Hepatocyte (in vitro differentiated cells): ENCODE results near the gene VPS37C. TPM values are rescaled to one million over a fixed set of nuclear protein-coding genes. Genes with fewer than 3 reads are reported as not detected.

Experiments used
- DNase-seq: peaks from one replicate; pipeline ENCODE4 v3.0.0-alpha.2; 2016; ENCODE audit warnings: low spot score
- H2AFZ ChIP-seq: fragments of 200-600 bp; sonication (generic); 2 replicates; pipeline ENCODE4 v1.6.0; 2016; ENCODE audit warnings: antibody characterized with exemption, mild to moderate bottlenecking
- H3K27ac ChIP-seq: fragments of 200-600 bp; sonication (generic); 2 replicates; pipeline ENCODE4 v1.5.1; 2016; ENCODE audit warnings: mild to moderate bottlenecking
- H3K27me3 ChIP-seq: fragments of 200-600 bp; sonication (generic); 2 replicates; pipeline ENCODE4 v1.6.1; 2016
- H3K36me3 ChIP-seq: fragments of 200-600 bp; sonication (generic); replicated peaks from 2 replicates; pipeline ENCODE4 v1.5.1; 2016; ENCODE audit warnings: low read depth; ENCODE audit not compliant: insufficient read depth
- H3K4me1 ChIP-seq: fragments of 200-600 bp; sonication (generic); 2 replicates; pipeline ENCODE4 v1.5.1; 2016; ENCODE audit warnings: mild to moderate bottlenecking, moderate library complexity; ENCODE audit not compliant: insufficient read depth
- H3K4me2 ChIP-seq: fragments of 200-600 bp; sonication (generic); 2 replicates; pipeline ENCODE4 v1.6.0; 2016
- H3K4me3 ChIP-seq: fragments of 200-600 bp; sonication (generic); 2 replicates; pipeline ENCODE4 v1.5.1; 2016; ENCODE audit warnings: mild to moderate bottlenecking
- H3K79me2 ChIP-seq: fragments of 200-600 bp; sonication (generic); 2 replicates; pipeline ENCODE4 v1.6.0; 2017; ENCODE audit warnings: mild to moderate bottlenecking
- H3K9me2 ChIP-seq: fragments of 200-600 bp; sonication (generic); replicated peaks from 2 replicates; pipeline ENCODE4 v1.6.0; 2017; ENCODE audit warnings: mild to moderate bottlenecking; ENCODE audit not compliant: insufficient read depth
- H3K9me3 ChIP-seq: fragments of 200-600 bp; sonication (generic); 2 replicates; pipeline ENCODE4 v1.5.1; 2016; ENCODE audit warnings: low read depth, mild to moderate bottlenecking
- H4K20me1 ChIP-seq: fragments of 200-600 bp; sonication (generic); 2 replicates; pipeline ENCODE4 v1.6.0; 2016; ENCODE audit warnings: mild to moderate bottlenecking; ENCODE audit not compliant: insufficient read depth, poor library complexity, severe bottlenecking
- EZH2 ChIP-seq: fragments of 200-600 bp; sonication (generic); IDR thresholded peaks from 2 replicates; pipeline ENCODE4 v1.6.1; 2016; ENCODE audit warnings: antibody characterized with exemption, mild to moderate bottlenecking, borderline replicate concordance
- EZH2phosphoT487 ChIP-seq: fragments of 200-600 bp; sonication (generic); IDR thresholded peaks from one replicate; pipeline ENCODE4 v1.6.1; 2018; ENCODE audit warnings: antibody characterized with exemption, mild to moderate bottlenecking, low read depth, moderate library complexity; ENCODE audit not compliant: unreplicated experiment, severe bottlenecking
- WGBS: methylation state at CpG from one replicate; pipeline ENCODE4 v1.1.6; 2016; ENCODE audit warnings: low lambda C conversion rate; ENCODE audit errors: missing lambda C conversion rate; 5-methylcytosine and 5-hydroxymethylcytosine counted together
- polyA plus RNA-seq: library from polyadenylated mRNA; unstranded; fragments of >200 nt; fragmentation: Nextera tagmentation; extraction: Ambion mirVana; gene quantifications from 2 replicates; pipeline ENCODE4 v1.2.1, GENCODE V29; 2016
- total RNA-seq: library from RNA; depleted of rRNA; stranded (reverse); fragments of >200 nt; gene quantifications from 2 replicates; pipeline ENCODE4 v1.2.3, GENCODE V29; 2014
- TF ChIP-seq, protein P1 (sequence below): fragments of 200-600 bp; sonication (generic); IDR thresholded peaks from 2 replicates; pipeline ENCODE4 v1.5.1; 2016; ENCODE audit warnings: antibody characterized with exemption, mild to moderate bottlenecking; ENCODE audit not compliant: poor library complexity

VPS37C gene
- total and polyA plus RNA-seq, 2 experiments from 2014 or later = 17.0 to 26.6 TPM

DNA sequence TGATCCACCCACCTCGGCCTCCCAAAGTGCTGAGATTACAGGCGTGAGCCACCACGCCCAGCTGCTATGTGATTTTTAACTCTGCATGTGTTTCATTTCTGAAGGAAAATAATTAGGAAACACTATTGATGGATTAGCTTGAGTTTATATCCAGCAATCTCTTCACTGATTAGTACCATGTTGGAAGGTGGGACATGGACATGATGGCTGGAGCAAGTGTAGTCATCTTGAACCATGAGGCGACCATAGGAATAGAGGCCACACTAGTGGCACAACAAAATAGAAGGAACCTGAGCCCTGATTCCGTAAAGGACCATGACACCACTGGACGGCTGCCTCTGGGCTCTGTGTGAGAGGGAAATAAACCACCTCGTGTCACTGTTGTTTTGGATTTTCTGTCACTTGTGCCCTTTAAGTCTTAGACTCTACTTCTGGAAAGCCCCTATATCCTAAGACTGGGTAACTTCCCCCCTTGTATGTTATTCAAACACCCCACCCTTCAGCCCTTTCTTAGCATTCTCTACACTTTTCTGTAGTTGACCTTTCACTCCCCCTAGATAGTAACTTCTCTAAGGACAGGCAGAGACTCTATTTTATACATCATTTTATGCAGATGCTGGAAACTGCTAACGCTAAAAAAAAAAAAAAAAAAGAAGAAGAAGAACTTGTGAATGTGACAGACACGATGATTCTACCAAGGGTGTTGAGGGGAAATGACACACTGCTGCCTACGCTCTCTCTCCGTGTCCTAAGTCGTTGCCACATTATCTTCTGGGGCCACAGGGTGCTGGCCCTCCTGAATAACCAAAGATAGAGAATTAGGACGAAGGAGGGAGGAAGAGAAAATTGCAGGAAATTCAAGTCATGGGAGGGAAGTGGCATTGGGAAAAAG, 2.7 kb upstream of the VPS37C start:
- H3K4me3 ChIP-seq = no peak overlapping the region
- peaks cover 27% of the 10 kb centered on the region for H3K4me1 ChIP-seq
- no peaks in the 10 kb centered on the region for H3K27me3 ChIP-seq
- H3K27ac ChIP-seq = no peak overlapping the region
- H3K9me3 ChIP-seq = no peaks in the 10 kb centered on the region
- H3K79me2 ChIP-seq = peaks cover 26% of the 10 kb centered on the region
- no peak overlapping the region for H2AFZ ChIP-seq
- TF ChIP-seq, protein P1, sequence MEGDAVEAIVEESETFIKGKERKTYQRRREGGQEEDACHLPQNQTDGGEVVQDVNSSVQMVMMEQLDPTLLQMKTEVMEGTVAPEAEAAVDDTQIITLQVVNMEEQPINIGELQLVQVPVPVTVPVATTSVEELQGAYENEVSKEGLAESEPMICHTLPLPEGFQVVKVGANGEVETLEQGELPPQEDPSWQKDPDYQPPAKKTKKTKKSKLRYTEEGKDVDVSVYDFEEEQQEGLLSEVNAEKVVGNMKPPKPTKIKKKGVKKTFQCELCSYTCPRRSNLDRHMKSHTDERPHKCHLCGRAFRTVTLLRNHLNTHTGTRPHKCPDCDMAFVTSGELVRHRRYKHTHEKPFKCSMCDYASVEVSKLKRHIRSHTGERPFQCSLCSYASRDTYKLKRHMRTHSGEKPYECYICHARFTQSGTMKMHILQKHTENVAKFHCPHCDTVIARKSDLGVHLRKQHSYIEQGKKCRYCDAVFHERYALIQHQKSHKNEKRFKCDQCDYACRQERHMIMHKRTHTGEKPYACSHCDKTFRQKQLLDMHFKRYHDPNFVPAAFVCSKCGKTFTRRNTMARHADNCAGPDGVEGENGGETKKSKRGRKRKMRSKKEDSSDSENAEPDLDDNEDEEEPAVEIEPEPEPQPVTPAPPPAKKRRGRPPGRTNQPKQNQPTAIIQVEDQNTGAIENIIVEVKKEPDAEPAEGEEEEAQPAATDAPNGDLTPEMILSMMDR = no peak
- TF ChIP-seq EZH2 (no peak), EZH2phosphoT487 (no peak)
- no peaks in the 10 kb centered on the region for H4K20me1 ChIP-seq
- H3K36me3 ChIP-seq = no peaks in the 10 kb centered on the region
- no peak for DNase-seq
- WGBS = 86% methylated on average over 13 of the region's 13 CpGs
- H3K4me2 ChIP-seq = no peak overlapping the region
- H3K9me2 ChIP-seq = no peaks in the 10 kb centered on the region

DNA sequence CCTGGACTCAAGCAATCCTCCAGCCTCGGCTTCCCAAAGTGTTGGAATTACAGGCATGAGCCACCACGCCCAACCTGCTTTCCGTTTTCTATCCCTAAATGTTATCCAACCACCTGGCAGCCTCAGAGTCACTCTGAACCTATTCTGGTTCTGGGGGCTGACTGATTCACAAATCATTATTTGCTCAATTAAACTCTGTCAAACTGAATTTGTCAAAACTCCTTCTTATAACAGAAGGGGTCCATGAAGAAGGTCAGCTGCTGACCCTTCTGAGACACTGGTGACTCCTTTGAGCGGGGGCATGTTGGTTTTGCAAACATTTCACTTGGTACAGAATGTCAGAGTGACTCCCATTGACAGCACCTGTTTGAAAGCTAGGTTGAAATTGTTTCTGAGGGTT, 1.8 kb upstream of the VPS37C start:
- Histone ChIP-seq H3K4me3 (no peak overlapping the region), H3K36me3 (no peaks in the 10 kb centered on the region), H3K4me2 (no peak overlapping the region), H3K9me3 (no peaks in the 10 kb centered on the region), H4K20me1 (no peaks in the 10 kb centered on the region), H3K27ac (no peak overlapping the region), H3K27me3 (no peaks in the 10 kb centered on the region), H2AFZ (no peak overlapping the region), H3K79me2 (peaks cover 31% of the 10 kb centered on the region), H3K9me2 (no peaks in the 10 kb centered on the region), H3K4me1 (peaks cover 36% of the 10 kb centered on the region)
- 87% methylated on average over 4 of the region's 4 CpGs for WGBS
- DNase-seq = no peak
- TF ChIP-seq EZH2 = no peak
- TF ChIP-seq EZH2phosphoT487 = no peak
- TF ChIP-seq, protein P1 = no peak

DNA sequence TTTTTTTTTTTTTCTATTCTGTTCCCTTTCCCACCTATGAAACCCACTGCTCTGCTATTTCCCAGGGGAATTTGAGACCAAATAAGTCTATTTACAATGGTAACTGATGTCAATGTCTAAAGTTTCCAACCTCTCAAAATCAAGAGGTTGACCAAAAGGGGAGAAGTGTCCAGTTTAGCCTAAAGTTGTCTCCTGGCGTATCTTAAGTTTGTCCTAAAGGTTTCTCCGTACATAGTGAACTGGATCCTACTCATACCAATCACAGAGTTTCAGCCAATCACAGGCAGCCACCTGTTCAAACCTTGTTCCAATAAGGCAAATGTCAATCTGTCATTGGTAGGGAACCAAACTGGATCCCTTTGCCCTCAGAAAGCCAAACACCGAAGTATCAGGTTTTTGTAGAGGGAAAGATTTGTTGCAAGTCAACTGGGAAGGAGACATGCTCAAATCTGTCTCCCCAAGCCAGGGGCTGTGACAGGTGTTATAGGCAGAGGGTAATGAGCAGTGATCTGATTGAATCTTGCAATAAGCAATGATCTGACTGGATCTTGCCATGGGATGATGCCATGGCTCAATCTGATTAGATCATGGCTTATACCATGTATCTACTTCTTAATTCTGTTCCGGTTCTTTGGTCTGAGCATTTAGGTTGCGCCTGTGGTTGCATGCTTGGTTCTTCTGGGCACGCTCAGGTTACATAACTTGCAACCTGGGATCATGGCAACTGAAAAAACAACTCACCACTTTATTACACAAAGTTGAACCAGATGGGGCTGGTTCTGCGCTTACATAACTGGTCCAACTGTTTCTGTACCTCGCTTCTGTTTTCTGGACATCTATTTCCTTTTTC, 1.1 kb upstream of the VPS37C start:
- TF ChIP-seq EZH2phosphoT487 (no peak), EZH2 (no peak)
- TF ChIP-seq, protein P1 = no peak
- no peaks in the 10 kb centered on the region for H4K20me1 ChIP-seq
- H3K79me2 ChIP-seq = peaks cover 38% of the 10 kb centered on the region
- H3K4me1 ChIP-seq = peaks cover 43% of the 10 kb centered on the region
- H3K4me3 ChIP-seq = peak overlapping the region; percentile 14
- no peaks in the 10 kb centered on the region for H3K9me2 ChIP-seq
- peak overlapping the region; percentile 96 for H3K27ac ChIP-seq
- peak overlapping the region; percentile 82 for H3K4me2 ChIP-seq
- 82% methylated on average over 8 of the region's 8 CpGs for WGBS
- no peaks in the 10 kb centered on the region for H3K36me3 ChIP-seq
- H2AFZ ChIP-seq = peak overlapping the region; percentile 51
- H3K9me3 ChIP-seq = no peaks in the 10 kb centered on the region
- DNase-seq = peak; percentile 34
- no peaks in the 10 kb centered on the region for H3K27me3 ChIP-seq
